Panc1 (cell line): Measurements from ENCODE around the gene ZNF784. TPM values are rescaled to one million over a fixed set of nuclear protein-coding genes. Genes with fewer than 3 reads are reported as not detected.
A peak's percentile ranks its signal among the peaks of the same experiment; 100 is the strongest.

Experiments
- ATAC-seq: fragments of 200-7000 bp; cut with Tn5 transposase; 2 replicates; pipeline ENCODE4 v1.9.1; 2020; ENCODE audit warnings: mild to moderate bottlenecking, moderate library complexity
- BruUV-seq: library from RNA; stranded (reverse); fragments of 400-500 nt; replicated peaks from 2 replicates; lab custom pipeline; 2021; lab: Mats Ljungman, UMichigan
- CTCF ChIA-PET: fragments of 300-600 bp; sonication (Branson Sonifier 250); formaldehyde crosslinking; loops from one replicate; lab custom pipeline; 2022; ENCODE audit warnings: antibody characterized with exemption; lab: Charles Lee
- POLR2A ChIA-PET: fragments of 300-600 bp; sonication (Branson Sonifier 250); formaldehyde crosslinking; loops from one replicate; lab custom pipeline; 2022; ENCODE audit warnings: antibody characterized with exemption; lab: Charles Lee
- DNase-seq: peaks from one replicate; pipeline ENCODE4 v3.0.0-alpha.2; 2010; ENCODE audit warnings: low read depth, low spot score
- H3K27ac ChIP-seq: 2 replicates; pipeline ENCODE4 v1.5.1; 2011; ENCODE audit warnings: mild to moderate bottlenecking, low read length, inconsistent platforms
- H3K27me3 ChIP-seq: fragments of 200-500 bp; sonication (Bioruptor generic); 2 replicates; pipeline ENCODE4 v1.6.0; 2014; ENCODE audit warnings: low read length, inconsistent platforms; ENCODE audit not compliant: control insufficient read depth, insufficient read depth
- H3K36me3 ChIP-seq: fragments of 200-500 bp; sonication (Bioruptor generic); 2 replicates; pipeline ENCODE4 v1.5.1; 2014; ENCODE audit warnings: inconsistent platforms, mild to moderate bottlenecking, low read length, moderate library complexity; ENCODE audit not compliant: control insufficient read depth, insufficient read depth
- H3K4me1 ChIP-seq: 2 replicates; pipeline ENCODE4 v1.5.1; 2011; ENCODE audit warnings: inconsistent platforms, mild to moderate bottlenecking, low read length, moderate library complexity; ENCODE audit not compliant: control insufficient read depth, insufficient read depth
- H3K4me3 ChIP-seq, 2 experiments: 2 replicates each; pipeline ENCODE4 v1.5.1; 2011 to 2012; ENCODE audit warnings: low read depth in 2 of 2, low read length in 2 of 2, mild to moderate bottlenecking in 2 of 2, inconsistent platforms in 1 of 2, moderate library complexity in 1 of 2
- H3K9me3 ChIP-seq: fragments of 200-500 bp; sonication (Bioruptor generic); 2 replicates; pipeline ENCODE4 v1.5.1; 2014; ENCODE audit warnings: low read depth, mild to moderate bottlenecking, inconsistent platforms, low read length, moderate library complexity; ENCODE audit not compliant: control insufficient read depth, insufficient read depth
- POLR2AphosphoS5 ChIP-seq: IDR thresholded peaks from 2 replicates; pipeline ENCODE4 v1.6.1; 2012; ENCODE audit warnings: mild to moderate bottlenecking, low read depth, low read length, moderate library complexity
- SIN3A ChIP-seq: IDR thresholded peaks from 2 replicates; pipeline ENCODE4 v1.6.1; 2012; ENCODE audit warnings: low read depth, mild to moderate bottlenecking, low read length, moderate library complexity, borderline replicate concordance; ENCODE audit not compliant: insufficient read depth
- TCF7L2 ChIP-seq: IDR thresholded peaks from 2 replicates; pipeline ENCODE4 v1.6.1; 2011; ENCODE audit warnings: mild to moderate bottlenecking, low read depth, low read length, inconsistent platforms
- in situ Hi-C: cut with HindIII; loops from 2 replicates; pipeline ENCODE4 v1.10.0; 2016; ENCODE audit warnings: low sequenced_read_pairs, low pct_unique_long_range_greater_than_20kb
- intact Hi-C: fragments of 100-400 bp; cut with micrococcal nuclease; formaldehyde crosslinking; loops from one replicate; pipeline ENCODE4 v1.10.0; 2022; ENCODE audit not compliant: unreplicated experiment
- total RNA-seq: library from RNA; stranded (reverse); gene quantifications from one replicate; pipeline ENCODE4 v1.2.1, GENCODE V29; 2021; ENCODE audit not compliant: unreplicated experiment
- TF ChIP-seq, protein P1 (sequence below): fragments of 450-650 bp; IDR thresholded peaks from 2 replicates; pipeline ENCODE4 v1.5.1; 2017; ENCODE audit warnings: mild to moderate bottlenecking
- TF ChIP-seq, protein P2 (sequence below), 2 experiments: IDR thresholded peaks; 2 replicates each; pipeline ENCODE4 v1.6.1; 2011 to 2012; ENCODE audit warnings: low read depth in 2 of 2, control low read depth in 1 of 2, low read length in 1 of 2, mild to moderate bottlenecking in 1 of 2, moderate library complexity in 1 of 2; ENCODE audit not compliant: insufficient read depth in 1 of 2

The ZNF784 gene
- total RNA-seq, 1 experiment from 2014 or later, result 8.9 TPM

DNA sequence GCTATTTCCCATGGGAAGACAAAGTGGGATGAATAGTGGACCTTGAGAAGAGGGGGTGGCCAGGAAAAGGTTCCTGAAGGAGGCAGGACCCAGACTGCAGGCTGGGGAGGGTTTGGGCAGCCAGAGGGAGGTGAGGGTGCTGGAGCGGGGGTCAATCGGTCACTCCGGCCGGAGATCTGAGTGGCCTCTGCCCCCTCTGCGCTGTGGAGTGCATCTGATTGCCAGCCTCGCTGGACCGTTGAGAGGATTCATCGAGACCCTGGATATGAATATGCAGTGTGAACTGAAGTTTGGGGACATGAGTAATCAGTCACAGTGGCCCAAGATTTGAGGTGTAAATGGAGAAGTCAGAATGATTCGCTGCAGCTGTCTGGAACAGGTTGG, 11.0 kb upstream of the ZNF784 start:
- POLR2A ChIA-PET, result no interaction called here
- peak overlapping the region; percentile 95 for H3K27ac ChIP-seq
- no TSS peak for BruUV-seq
- peaks cover 3% of the 10 kb centered on the region; the same call in 1 of the 2 replicates for H3K36me3 ChIP-seq
- TF ChIP-seq POLR2AphosphoS5 (no peak), TCF7L2 (no peak), SIN3A (no peak)
- TF ChIP-seq, protein P1, sequence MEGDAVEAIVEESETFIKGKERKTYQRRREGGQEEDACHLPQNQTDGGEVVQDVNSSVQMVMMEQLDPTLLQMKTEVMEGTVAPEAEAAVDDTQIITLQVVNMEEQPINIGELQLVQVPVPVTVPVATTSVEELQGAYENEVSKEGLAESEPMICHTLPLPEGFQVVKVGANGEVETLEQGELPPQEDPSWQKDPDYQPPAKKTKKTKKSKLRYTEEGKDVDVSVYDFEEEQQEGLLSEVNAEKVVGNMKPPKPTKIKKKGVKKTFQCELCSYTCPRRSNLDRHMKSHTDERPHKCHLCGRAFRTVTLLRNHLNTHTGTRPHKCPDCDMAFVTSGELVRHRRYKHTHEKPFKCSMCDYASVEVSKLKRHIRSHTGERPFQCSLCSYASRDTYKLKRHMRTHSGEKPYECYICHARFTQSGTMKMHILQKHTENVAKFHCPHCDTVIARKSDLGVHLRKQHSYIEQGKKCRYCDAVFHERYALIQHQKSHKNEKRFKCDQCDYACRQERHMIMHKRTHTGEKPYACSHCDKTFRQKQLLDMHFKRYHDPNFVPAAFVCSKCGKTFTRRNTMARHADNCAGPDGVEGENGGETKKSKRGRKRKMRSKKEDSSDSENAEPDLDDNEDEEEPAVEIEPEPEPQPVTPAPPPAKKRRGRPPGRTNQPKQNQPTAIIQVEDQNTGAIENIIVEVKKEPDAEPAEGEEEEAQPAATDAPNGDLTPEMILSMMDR, result no peak
- TF ChIP-seq, protein P2, sequence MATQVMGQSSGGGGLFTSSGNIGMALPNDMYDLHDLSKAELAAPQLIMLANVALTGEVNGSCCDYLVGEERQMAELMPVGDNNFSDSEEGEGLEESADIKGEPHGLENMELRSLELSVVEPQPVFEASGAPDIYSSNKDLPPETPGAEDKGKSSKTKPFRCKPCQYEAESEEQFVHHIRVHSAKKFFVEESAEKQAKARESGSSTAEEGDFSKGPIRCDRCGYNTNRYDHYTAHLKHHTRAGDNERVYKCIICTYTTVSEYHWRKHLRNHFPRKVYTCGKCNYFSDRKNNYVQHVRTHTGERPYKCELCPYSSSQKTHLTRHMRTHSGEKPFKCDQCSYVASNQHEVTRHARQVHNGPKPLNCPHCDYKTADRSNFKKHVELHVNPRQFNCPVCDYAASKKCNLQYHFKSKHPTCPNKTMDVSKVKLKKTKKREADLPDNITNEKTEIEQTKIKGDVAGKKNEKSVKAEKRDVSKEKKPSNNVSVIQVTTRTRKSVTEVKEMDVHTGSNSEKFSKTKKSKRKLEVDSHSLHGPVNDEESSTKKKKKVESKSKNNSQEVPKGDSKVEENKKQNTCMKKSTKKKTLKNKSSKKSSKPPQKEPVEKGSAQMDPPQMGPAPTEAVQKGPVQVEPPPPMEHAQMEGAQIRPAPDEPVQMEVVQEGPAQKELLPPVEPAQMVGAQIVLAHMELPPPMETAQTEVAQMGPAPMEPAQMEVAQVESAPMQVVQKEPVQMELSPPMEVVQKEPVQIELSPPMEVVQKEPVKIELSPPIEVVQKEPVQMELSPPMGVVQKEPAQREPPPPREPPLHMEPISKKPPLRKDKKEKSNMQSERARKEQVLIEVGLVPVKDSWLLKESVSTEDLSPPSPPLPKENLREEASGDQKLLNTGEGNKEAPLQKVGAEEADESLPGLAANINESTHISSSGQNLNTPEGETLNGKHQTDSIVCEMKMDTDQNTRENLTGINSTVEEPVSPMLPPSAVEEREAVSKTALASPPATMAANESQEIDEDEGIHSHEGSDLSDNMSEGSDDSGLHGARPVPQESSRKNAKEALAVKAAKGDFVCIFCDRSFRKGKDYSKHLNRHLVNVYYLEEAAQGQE (IDR thresholded peaks at IDR 0.05; ENCODE audit: insufficient read depth in 1 of 2, low read depth in 2 of 2, low read length in 1 of 2), result no peak
- H3K27me3 ChIP-seq, result no peaks in the 10 kb centered on the region
- CTCF ChIA-PET, result interaction anchor here (0.7 kb wide), 1 partner anchor 12 kb away, joined by 11 read pairs; no protein-coding TSS in a partner anchor
- peak overlapping the region; percentile 90 to 98 for H3K4me3 ChIP-seq
- intact Hi-C loops (no loop called here), in situ Hi-C loops (no loop called here)
- ATAC-seq (no peak), DNase-seq (no peak)
- no peaks in the 10 kb centered on the region for H3K9me3 ChIP-seq
- peaks cover 21% of the 10 kb centered on the region for H3K4me1 ChIP-seq

DNA sequence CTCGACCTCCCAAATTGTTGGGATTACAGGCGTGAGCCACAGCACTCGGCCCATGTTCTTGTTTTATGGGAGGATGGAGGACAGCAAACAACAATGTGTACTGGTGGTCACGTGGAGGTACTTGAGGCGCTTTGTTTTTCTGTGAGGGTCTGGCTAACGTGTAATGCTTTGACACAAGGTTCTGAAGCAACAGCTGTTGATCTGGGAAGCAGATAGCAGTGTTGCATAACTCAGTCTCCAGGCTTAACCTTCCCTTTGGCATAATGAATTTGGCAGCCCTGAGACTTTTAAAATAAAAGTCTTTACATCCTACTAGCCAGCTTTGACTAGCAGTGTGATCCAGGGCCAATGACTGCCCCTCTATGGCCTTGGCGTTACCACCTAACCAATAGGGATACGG, 9.5 kb upstream of the ZNF784 start:
- Histone ChIP-seq H3K4me1 (peaks cover 16% of the 10 kb centered on the region), H3K4me3 (no peak overlapping the region; a peak in 1 of 4 replicates), H3K27me3 (no peaks in the 10 kb centered on the region), H3K27ac (peak overlapping the region; percentile 95; the same call in 1 of the 2 replicates), H3K9me3 (no peaks in the 10 kb centered on the region), H3K36me3 (peaks cover 3% of the 10 kb centered on the region; the same call in 1 of the 2 replicates)
- in situ Hi-C loops, result no loop called here
- BruUV-seq, result no TSS peak
- TF ChIP-seq, protein P1, result no peak
- intact Hi-C loops, result no loop called here
- ChIA-PET POLR2A (interaction anchor here (0.6 kb wide), 2 partner anchors 10 kb away, joined by 6 to 8 read pairs; partner anchors contain the start of gene ZNF784), CTCF (interaction anchor here (0.6 kb wide), 1 partner anchor 47 kb away, joined by 3 read pairs; no protein-coding TSS in a partner anchor)
- DNase-seq (no peak), ATAC-seq (no peak)
